D721Med (cell line): ENCODE data around the gene SAMD14.

Experiments used
- DNase-seq: peaks from one replicate; pipeline ENCODE4 v3.0.0; 2011; ENCODE audit warnings: low spot score; ENCODE audit not compliant: insufficient read length
- FAIRE-seq: peaks from 2 replicates; lab custom pipeline; 2011; peaks lifted over from hg19 to GRCh38; lab: Jason Lieb, UNC
- TF ChIP-seq, protein P1 (sequence below): IDR thresholded peaks from 2 replicates; pipeline ENCODE4 v1.5.1; 2012; ENCODE audit warnings: mild to moderate bottlenecking, control low read depth; ENCODE audit not compliant: insufficient read depth; ENCODE audit errors: missing control alignments

Gene SAMD14

GRCh38 chr17:50102164-50102991 is 27.6 kb downstream of the SAMD14 start:
- TF ChIP-seq, protein P1, sequence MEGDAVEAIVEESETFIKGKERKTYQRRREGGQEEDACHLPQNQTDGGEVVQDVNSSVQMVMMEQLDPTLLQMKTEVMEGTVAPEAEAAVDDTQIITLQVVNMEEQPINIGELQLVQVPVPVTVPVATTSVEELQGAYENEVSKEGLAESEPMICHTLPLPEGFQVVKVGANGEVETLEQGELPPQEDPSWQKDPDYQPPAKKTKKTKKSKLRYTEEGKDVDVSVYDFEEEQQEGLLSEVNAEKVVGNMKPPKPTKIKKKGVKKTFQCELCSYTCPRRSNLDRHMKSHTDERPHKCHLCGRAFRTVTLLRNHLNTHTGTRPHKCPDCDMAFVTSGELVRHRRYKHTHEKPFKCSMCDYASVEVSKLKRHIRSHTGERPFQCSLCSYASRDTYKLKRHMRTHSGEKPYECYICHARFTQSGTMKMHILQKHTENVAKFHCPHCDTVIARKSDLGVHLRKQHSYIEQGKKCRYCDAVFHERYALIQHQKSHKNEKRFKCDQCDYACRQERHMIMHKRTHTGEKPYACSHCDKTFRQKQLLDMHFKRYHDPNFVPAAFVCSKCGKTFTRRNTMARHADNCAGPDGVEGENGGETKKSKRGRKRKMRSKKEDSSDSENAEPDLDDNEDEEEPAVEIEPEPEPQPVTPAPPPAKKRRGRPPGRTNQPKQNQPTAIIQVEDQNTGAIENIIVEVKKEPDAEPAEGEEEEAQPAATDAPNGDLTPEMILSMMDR: no peak
- FAIRE-seq: no peak

GRCh38 chr17:50101346-50102163 is 28.4 kb downstream of the SAMD14 start:
- TF ChIP-seq, protein P1: no peak
- FAIRE-seq (no peak), DNase-seq (no peak)

More at GRCh38 chr17:50102164-50102991, 27.6 kb downstream of the SAMD14 start:
- DNase-seq: no peak

DNA sequence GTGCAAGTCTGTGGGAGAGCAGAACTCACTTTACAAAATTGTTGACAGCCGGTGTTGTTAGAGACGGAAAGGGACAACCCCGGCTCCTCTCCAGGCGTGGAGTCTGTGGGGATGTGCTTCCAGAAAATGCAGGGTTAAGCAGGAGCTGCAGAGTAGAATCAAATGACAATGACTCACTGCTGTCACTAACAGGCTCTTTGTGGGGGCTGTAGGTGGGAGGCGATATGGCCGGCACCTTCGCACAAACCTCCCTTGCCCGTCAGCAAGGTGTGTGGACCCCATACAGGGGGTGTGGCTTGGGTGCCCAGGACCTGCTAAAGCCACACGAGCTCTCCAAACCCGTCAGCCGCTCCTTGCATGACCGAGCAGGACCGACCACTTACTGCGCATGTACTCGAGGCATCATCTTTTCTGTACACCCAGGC is 29.0 kb downstream of the SAMD14 start:
- TF ChIP-seq, protein P1: no peak
- no peak for FAIRE-seq
- no peak for DNase-seq

GRCh38 chr17:50100480-50100883 is 29.5 kb downstream of the SAMD14 start:
- TF ChIP-seq, protein P1: no peak
- FAIRE-seq (no peak), DNase-seq (no peak)

DNA sequence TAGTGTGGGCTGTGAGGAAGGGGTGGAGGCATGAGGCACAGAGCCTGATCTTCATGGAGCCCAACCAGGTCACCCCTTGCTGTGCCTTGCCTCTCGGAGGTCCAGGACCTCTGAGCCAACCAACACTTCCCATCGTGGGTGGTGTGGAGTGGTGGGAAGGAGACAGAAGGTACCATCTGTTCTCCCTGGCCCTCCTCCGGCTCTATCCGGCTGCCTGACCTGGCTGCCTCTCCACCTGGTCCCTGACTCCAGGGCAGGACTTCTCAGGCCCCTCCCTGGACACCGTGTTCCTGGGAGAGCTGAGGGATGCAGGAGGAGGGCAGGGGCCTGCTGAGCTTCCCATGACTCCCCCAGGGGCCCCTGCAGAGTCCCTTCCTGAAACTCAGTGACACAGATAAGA is 31.0 kb downstream of the SAMD14 start:
- no peak for FAIRE-seq
- TF ChIP-seq, protein P1: no peak
- no peak for DNase-seq

DNA sequence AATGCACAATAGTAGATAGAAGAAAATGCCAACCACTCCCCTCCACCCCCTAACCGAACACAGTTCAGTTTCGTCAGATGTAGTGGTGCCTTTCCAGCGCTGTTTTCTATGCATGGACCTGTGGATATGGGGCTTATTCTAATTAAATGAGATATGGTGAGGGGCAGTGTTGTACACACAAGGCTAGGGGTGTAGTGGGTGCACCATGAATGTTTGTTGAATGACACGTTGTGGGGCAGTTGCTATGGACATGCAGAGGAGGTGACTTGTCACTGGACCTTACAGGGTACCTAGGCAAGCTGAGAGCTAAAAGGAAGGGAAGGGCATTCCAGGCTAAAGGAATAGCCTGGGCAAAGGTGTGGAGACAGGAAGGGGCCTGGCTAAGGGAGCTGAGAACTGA is 31.4 kb downstream of the SAMD14 start:
- DNase-seq: no peak
- FAIRE-seq: no peak
- TF ChIP-seq, protein P1: no peak
